HCT116 (cell line): ENCODE measurements around the gene TRIM4. TPM values are rescaled to one million over a fixed set of nuclear protein-coding genes. Genes with fewer than 3 reads are reported as not detected.

Experiments used
- ATAC-seq: fragments of 200-7000 bp; cut with Tn5 transposase; 2 replicates; pipeline ENCODE4 v1.9.1; 2020; ENCODE audit warnings: mild to moderate bottlenecking, moderate library complexity
- BruUV-seq: library from RNA; stranded (reverse); fragments of 400-500 nt; replicated peaks from 2 replicates; lab custom pipeline; 2021; lab: Mats Ljungman, UMichigan
- CTCF ChIA-PET: fragments of 300-600 bp; sonication (Branson Sonifier 250); formaldehyde crosslinking; loops from one replicate; lab custom pipeline; 2021; ENCODE audit warnings: antibody characterized with exemption; lab: Charles Lee
- POLR2A ChIA-PET: fragments of 300-600, 350-600 bp; sonication (Branson Sonifier 250); formaldehyde crosslinking; loops from one replicate; lab custom pipeline; 2021; ENCODE audit warnings: antibody characterized with exemption; lab: Charles Lee
- RAD21 ChIA-PET, 2 experiments: fragments of 300-600 bp; sonication (Branson Sonifier 250); formaldehyde crosslinking; loops; one replicate each; lab custom pipeline; 2023; ENCODE audit warnings: low total read pairs in 2 of 2; ENCODE audit not compliant: uncharacterized antibody in 2 of 2, unreplicated experiment in 2 of 2, low non-redundant PET in 1 of 2; lab: Charles Lee
- DNase-seq: peaks from one replicate; pipeline ENCODE4 v3.0.0-alpha.2; 2010; ENCODE audit warnings: low read depth, low spot score
- H2AFZ ChIP-seq: fragments of 200-600 bp; shearing (Covaris generic), sonication (generic); 2 replicates; pipeline ENCODE4 v1.6.1; 2017; ENCODE audit warnings: low read depth, mixed run types, mixed read lengths, antibody characterized with exemption, low read length; ENCODE audit not compliant: poor library complexity, severe bottlenecking
- H3K27ac ChIP-seq: 2 replicates; pipeline ENCODE4 v1.5.1; 2012; ENCODE audit warnings: low read depth, low read length
- H3K27me3 ChIP-seq: fragments of 200-600 bp; sonication (generic); 2 replicates; pipeline ENCODE4 v1.6.1; 2016; ENCODE audit warnings: mixed run types, low read length, mixed read lengths; ENCODE audit not compliant: insufficient read depth
- H3K36me3 ChIP-seq, 2 experiments: fragments of 200-500 bp in 1 of 2; fragments of 200-600 bp in 1 of 2; sonication (Bioruptor generic) in 1 of 2; sonication (generic) in 1 of 2; 2 replicates each; pipeline versions ENCODE4 v1.5.1 to v1.6.1; 2014 to 2016; ENCODE audit warnings: low read length in 2 of 2, inconsistent platforms in 1 of 2, mixed read lengths in 1 of 2, mixed run types in 1 of 2; ENCODE audit not compliant: insufficient read depth in 2 of 2, control insufficient read depth in 1 of 2
- H3K4me1 ChIP-seq, 2 experiments: fragments of 200-600 bp in 1 of 2; sonication (generic) in 1 of 2; 2 replicates each; pipeline versions ENCODE4 v1.5.1 to v1.6.1; 2012 to 2017; ENCODE audit warnings: low read length in 2 of 2, inconsistent platforms in 1 of 2, mild to moderate bottlenecking in 1 of 2, mixed read lengths in 1 of 2, mixed run types in 1 of 2, moderate library complexity in 1 of 2; ENCODE audit not compliant: insufficient read depth in 2 of 2, control insufficient read depth in 1 of 2
- H3K4me2 ChIP-seq: fragments of 200-600 bp; sonication (generic); 2 replicates; pipeline ENCODE4 v1.6.1; 2017; ENCODE audit warnings: mixed run types, low read length, mixed read lengths
- H3K4me3 ChIP-seq, 2 experiments: fragments of 200-600 bp in 1 of 2; sonication (generic) in 1 of 2; replicated peaks in 1 of 2; 2 replicates each; pipeline ENCODE4 v1.5.1; 2011 to 2016; ENCODE audit warnings: low read length in 2 of 2, control low read depth in 1 of 2, low read depth in 1 of 2, mild to moderate bottlenecking in 1 of 2, mixed read lengths in 1 of 2, mixed run types in 1 of 2
- H3K79me2 ChIP-seq: fragments of 200-600 bp; sonication (generic); 2 replicates; pipeline ENCODE4 v1.6.1; 2017; ENCODE audit warnings: mild to moderate bottlenecking, mixed run types, low read length, moderate library complexity, mixed read lengths; ENCODE audit not compliant: insufficient read depth
- H3K9ac ChIP-seq: fragments of 200-600 bp; sonication (generic); 2 replicates; pipeline ENCODE4 v1.6.1; 2016; ENCODE audit warnings: low read length, mixed read lengths
- H3K9me2 ChIP-seq: fragments of 200-600 bp; sonication (generic), shearing (Covaris generic); 2 replicates; pipeline ENCODE4 v1.6.1; 2017; ENCODE audit warnings: mixed run types, mild to moderate bottlenecking, moderate library complexity; ENCODE audit not compliant: insufficient read depth
- H3K9me3 ChIP-seq, 2 experiments: fragments of 200-500 bp in 1 of 2; fragments of 200-600 bp in 1 of 2; sonication (Bioruptor generic) in 1 of 2; sonication (generic) in 1 of 2; 2 replicates each; pipeline ENCODE4 v1.6.1; 2014 to 2017; ENCODE audit warnings: low read length in 2 of 2, mixed read lengths in 2 of 2, inconsistent platforms in 1 of 2, low read depth in 1 of 2, mild to moderate bottlenecking in 1 of 2, mixed run types in 1 of 2, moderate library complexity in 1 of 2; ENCODE audit not compliant: control insufficient read depth in 1 of 2, insufficient read depth in 1 of 2
- H4K20me1 ChIP-seq: fragments of 200-600 bp; sonication (generic), shearing (Covaris generic); 2 replicates; pipeline ENCODE4 v1.6.1; 2017; ENCODE audit warnings: mixed run types, mild to moderate bottlenecking, moderate library complexity; ENCODE audit not compliant: insufficient read depth
- CTCF ChIP-seq, 3 experiments: fragments of 200-600 bp in 1 of 3; sonication (generic) in 1 of 3; IDR thresholded peaks in 2 of 3; conservative IDR thresholded peaks in 1 of 3; 2 replicates each; pipeline ENCODE4 v1.5.1; 2012 to 2017; ENCODE audit warnings: low read depth in 2 of 3, low read length in 2 of 3, antibody characterized with exemption in 1 of 3, borderline replicate concordance in 1 of 3, control low read depth in 1 of 3, mild to moderate bottlenecking in 1 of 3, mixed read lengths in 1 of 3, mixed run types in 1 of 3, moderate library complexity in 1 of 3; ENCODE audit not compliant: insufficient read depth in 1 of 3
- EGR1 ChIP-seq: IDR thresholded peaks from 2 replicates; pipeline ENCODE4 v1.6.1; 2012; ENCODE audit warnings: low read depth
- ELF1 ChIP-seq: IDR thresholded peaks from 2 replicates; pipeline ENCODE4 v1.6.1; 2012; ENCODE audit warnings: low read depth, borderline replicate concordance
- JUND ChIP-seq: IDR thresholded peaks from 2 replicates; pipeline ENCODE4 v1.6.1; 2012
- POLR2AphosphoS5 ChIP-seq: IDR thresholded peaks from 2 replicates; pipeline ENCODE4 v1.6.1; 2011; ENCODE audit warnings: mild to moderate bottlenecking, low read depth, low read length, moderate library complexity
- RAD21 ChIP-seq: IDR thresholded peaks from 2 replicates; pipeline ENCODE4 v1.6.1; 2012; ENCODE audit warnings: low read depth, mild to moderate bottlenecking
- SIN3A ChIP-seq: IDR thresholded peaks from 2 replicates; pipeline ENCODE4 v1.6.1; 2012; ENCODE audit warnings: low read depth
- SP1 ChIP-seq: IDR thresholded peaks from 2 replicates; pipeline ENCODE4 v1.6.1; 2012; ENCODE audit warnings: low read depth
- TCF7L2 ChIP-seq: IDR thresholded peaks from 2 replicates; pipeline ENCODE4 v1.7.0; 2011; ENCODE audit warnings: borderline replicate concordance, inconsistent platforms; ENCODE audit not compliant: insufficient read depth, insufficient read length; ENCODE audit errors: extremely low read depth
- ZBTB33 ChIP-seq: IDR thresholded peaks from 2 replicates; pipeline ENCODE4 v1.6.1; 2011; ENCODE audit warnings: mild to moderate bottlenecking, low read length, moderate library complexity; ENCODE audit not compliant: insufficient replicate concordance; ENCODE audit errors: extremely low read depth
- ZFX ChIP-seq: fragments of 450-650 bp; IDR thresholded peaks from 2 replicates; pipeline ENCODE4 v1.6.1; 2017
- intact Hi-C: fragments of 100-400 bp; cut with micrococcal nuclease; formaldehyde crosslinking; loops from 2 replicates; pipeline ENCODE4 v1.10.0; 2022
- total RNA-seq: library from RNA; stranded (reverse); gene quantifications from one replicate; pipeline ENCODE4 v1.2.1, GENCODE V29; 2021; ENCODE audit not compliant: unreplicated experiment

Gene TRIM4
- total RNA-seq, 1 experiment from 2014 or later, result 25.1 TPM

GRCh38 chr7:99910976-99911375 is 8.4 kb downstream of the TRIM4 start:
- Histone ChIP-seq H3K79me2 (peaks cover 55% of the 10 kb centered on the region), H3K9me3 (no peaks in the 10 kb centered on the region), H3K4me3 (no peak overlapping the region), H3K9ac (no peak overlapping the region), H3K36me3 (peaks cover 18 to 21% of the 10 kb centered on the region in 2 experiments; a peak in 3 of 4 replicates), H4K20me1 (no peaks in the 10 kb centered on the region; the same call in 1 of the 2 replicates), H3K27me3 (no peaks in the 10 kb centered on the region), H3K4me2 (no peak overlapping the region), H3K27ac (no peak overlapping the region), H2AFZ (no peak overlapping the region), H3K9me2 (no peaks in the 10 kb centered on the region), H3K4me1 (no peaks in the 10 kb centered on the region)
- DNase-seq (no peak), ATAC-seq (no peak)
- ChIA-PET POLR2A (no interaction called here), RAD21 (no interaction called here), CTCF (no interaction called here)
- no TSS peak for BruUV-seq
- intact Hi-C loops, result loop anchor here (10.0 kb wide), 1 partner anchor 386 kb away; no protein-coding TSS in a partner anchor
- TF ChIP-seq EGR1, result no peak
- TF ChIP-seq ELF1, result no peak
- no peak for TF ChIP-seq TCF7L2
- no peak for TF ChIP-seq ZBTB33
- no peak for TF ChIP-seq SIN3A
- no peak for TF ChIP-seq ZFX
- TF ChIP-seq SP1, result no peak
- no peak for TF ChIP-seq POLR2AphosphoS5
- no peak for TF ChIP-seq CTCF (IDR thresholded peaks at IDR 0.05 in 2 of 3, conservative IDR thresholded peaks at IDR 0.05 in 1 of 3; ENCODE audit: borderline replicate concordance in 1 of 3, insufficient read depth in 1 of 3, low read depth in 2 of 3, low read length in 2 of 3)
- no peak for TF ChIP-seq RAD21
- no peak for TF ChIP-seq JUND
